Measurements from ENCODE around the gene SI.
"Not testable (repeated sequence)": the region's sequence is repeated elsewhere in the genome, so short reads cannot be mapped to it uniquely, and the experiment has no call there.

SI gene

DNA sequence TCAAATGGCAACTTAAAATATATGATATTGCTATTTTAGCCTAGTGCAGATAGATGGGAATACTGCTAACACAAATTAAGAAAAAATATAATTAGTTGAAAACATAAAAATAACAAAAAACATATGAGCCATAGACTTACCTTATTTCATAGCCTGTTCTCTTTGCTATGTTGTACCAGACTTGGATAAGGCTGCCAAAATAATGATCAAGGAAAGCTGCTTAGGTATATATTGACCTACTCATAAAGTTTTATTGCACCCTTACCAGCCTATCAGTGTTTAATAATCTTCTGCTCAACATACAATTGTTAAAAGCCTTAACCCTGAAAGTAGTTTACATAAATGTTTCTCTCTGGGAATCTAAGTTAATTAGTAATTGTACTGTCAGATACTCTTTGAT, at the start of gene SI:
Gene SI (minus strand): TSS at position 204 of the 400 bp plus-strand sequence. CDS start 2,484 bp downstream, outside the sequence.
- DNase-seq = no peak

DNA sequence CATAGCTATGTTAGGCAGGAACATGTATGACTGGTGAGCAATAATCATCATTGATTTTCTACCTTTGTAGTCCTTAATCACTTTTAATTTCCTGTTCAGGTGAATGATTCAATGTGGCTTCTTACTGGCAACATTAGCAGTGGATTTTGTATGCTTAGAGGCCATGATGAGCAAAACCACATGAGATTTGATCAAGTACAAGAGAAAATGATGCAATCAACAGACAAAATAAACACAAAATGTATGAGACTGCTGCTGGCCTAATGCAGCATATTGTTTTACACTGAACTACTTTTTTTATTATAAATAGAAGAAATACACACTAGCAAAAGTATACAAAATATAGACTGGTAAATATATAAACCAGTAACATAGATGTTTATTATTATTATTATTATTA, 47.5 kb upstream of the SI start:
- no peak for DNase-seq

DNA sequence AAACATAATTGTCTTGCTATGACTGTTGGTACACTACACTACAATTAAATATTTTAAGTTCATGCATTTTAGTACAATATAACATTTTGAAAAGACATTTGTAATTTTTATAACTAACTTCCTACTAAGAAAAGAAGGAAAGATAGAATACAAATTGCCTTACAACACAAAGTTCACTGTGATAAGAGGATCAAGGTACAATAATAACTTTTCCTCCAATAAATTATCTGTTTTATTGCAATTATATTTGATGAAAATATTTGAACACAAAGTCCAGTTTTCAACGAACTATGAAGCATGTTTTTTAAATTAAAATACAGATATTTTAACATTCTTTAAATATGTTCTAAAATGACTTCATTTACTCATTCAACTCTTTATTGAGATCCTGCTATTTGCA, 33.1 kb upstream of the SI start:
- DNase-seq = no peak

DNA sequence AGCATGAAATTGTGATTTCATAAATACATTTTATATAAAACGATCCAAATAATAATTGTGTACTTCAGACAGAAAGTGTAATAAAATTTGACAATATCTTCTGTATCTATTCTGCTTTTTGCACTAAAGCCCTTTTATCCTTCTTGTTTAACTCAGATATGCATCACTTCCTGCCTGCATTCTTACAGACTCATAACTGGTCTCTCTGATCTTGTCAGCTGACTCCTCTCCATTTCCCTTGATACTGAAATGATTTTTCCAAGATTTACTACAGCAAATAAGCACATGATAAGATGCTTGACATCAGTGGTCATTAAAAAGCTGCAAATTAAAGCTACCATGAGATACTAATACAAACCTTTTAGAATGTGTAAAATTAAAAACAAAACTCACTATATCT, 25.3 kb upstream of the SI start:
- no peak for DNase-seq

DNA sequence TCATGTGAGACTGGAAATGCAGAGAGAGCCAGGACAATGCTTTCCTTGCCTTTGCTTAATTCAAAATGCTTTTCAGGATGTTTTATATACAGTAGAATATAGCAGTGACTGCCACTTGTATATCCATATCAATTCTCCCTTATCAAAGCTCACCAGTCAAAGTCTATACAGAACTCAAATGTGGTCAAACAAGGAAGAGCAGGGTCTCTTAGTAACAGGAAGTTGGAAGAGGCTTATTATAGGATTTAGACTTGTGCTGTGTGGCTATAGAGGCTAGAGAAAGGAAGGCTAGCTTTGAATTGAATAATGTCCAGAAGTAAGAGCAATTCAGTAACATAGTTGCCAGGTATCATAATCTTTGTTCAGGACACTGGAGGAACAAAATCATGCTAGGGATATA, 4.4 kb upstream of the SI start:
- no peak for DNase-seq

DNA sequence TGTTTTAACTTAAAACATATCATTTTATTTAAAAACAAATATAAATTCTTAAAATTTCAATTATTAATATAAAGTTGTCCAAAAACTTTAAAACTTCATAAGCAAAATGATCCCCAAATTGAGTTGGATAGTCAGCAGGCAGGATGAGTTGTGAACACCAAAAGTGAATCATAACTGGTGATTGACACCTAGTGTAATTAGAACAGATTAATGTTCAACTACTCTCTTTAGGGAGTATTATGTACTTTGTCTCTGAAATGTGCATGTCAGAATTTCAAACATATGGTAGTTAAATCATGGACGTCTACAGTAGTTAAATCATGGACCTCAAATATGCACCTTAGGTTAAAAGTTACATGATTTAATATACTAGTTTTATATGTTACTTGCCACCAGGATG, 2.9 kb upstream of the SI start:
- no peak for DNase-seq

DNA sequence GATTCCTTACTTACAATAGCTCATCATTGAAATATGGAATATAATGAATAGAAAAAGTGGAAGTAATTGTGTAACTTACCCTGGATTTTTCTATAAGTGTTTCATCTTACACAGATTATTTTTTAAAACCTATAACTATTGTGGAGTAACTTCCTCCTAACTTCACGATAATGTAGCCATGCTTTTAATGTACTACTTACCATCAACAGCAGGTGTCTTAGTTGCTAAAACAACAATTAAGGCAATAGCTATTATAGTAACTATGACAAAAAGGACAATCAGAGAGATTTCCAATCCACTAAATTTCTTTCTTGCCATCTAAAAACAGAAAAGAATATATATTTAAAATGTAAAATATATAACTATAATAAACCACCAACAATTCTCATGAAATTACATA, 2.6 kb downstream of the SI start:
- no peak for DNase-seq

DNA sequence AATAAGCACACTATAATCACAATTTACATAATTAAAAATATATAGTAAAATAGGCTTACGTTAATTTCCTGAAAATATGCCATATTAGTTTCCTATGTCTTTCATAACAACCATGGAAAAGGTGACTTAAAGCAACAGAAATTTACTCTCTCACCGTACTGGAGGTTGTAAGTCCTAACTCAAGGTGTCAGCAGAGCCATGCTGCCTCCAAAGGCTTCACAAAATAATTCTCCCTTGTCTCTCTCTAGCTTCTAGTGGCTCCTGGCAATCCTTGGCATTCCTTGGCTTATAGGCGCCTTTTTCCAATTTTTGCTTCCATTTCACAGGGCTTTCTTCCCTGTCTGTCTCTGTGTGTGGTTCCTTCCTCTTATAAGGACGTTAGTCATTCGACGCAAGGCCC, 7.6 kb downstream of the SI start:
- no peak for DNase-seq

DNA sequence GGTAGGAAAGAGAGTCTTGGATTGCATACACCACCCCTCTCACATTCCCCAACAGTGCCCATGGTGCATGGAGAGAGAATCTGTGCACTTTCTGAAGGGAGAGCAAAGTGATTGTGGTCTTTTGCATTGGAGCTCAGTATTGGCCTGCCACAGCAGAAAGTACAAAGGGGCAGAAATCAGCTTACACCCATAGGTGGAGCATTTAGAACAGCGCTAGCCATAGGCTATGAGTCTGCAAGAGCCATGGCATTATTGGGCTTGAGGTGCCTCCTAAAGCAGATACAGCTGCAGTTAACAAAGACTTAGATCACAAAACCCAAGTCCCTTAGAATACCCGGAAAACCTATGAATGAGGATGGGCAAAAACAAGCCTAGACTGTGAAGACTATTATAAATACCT, 21.8 kb downstream of the SI start:
- DNase-seq = no peak

DNA sequence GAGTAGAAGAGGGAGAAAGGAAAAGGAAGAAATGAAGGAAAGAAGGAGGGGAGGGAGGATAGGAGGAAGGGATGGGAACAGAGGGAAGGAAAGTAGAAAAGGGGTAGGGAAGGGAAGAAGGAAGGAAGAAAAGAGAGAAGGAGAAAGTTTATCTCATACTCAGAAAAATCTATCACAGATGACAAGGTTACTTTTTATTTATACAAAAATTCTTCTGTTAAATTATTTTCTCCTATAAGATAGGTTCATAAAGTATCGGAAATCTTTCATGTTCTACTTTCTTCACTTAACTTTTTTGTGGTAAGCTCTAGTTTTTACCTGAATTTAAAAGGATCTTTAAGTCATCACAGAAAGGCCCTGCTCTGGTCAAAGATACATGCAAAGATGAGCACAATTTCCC, 38.1 kb downstream of the SI start:
- DNase-seq = no peak

DNA sequence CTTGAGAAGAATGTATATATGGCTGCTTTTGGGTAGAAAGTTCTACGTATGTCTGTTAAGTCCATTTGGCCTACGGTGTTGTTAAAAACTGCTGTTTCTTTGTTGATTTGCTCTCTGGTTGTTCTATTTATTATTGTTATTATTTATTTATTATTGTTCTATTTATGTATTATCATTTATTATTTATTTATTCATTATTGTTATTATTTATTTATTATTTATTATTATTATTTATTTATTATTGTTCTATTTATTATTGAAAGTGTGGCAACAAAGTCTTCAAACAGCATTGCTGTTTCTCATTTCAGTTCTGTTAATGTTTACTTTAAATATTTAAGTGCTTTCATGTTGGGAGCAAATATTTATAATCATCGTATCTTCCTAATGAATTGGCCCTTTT, 66.7 kb downstream of the SI start:
- no peak for DNase-seq

DNA sequence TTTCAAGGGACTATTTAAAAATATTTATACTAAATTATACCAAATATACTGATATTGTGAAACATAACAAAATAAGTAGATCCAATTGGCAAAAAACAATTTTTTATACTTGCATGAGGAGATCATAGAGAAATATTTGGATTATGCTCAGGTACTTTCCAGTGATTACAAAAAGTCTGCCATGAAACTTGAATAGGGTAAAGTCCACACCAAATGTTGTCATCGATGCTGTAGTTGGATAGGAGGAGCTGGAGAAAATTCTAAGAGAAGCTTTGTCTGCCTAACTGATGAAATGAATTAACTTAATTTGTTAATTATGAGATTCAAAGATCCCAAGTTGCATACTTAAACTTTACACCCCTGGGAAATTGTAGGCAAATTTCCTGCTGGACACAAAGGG, 93.3 kb downstream of the SI start:
- no peak for DNase-seq

DNA sequence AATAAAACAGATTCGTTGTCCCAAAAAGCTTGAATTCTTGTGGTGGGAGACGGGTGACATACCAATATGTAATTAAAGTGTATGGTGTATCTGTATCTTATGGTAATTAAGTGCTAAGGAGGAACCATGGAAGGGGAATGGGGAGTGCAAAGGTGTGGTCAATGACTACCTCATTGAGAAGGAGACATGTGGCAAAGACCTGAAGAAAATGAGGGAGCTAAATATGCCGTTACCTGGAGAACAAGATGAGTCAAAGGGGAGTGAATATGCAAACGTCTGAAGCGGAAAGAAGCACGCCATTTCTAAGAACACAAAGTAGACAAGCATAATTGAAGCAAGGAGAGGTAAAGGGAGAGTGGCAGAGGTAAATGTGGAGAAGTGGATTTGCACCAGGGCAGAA, 115.7 kb downstream of the SI start:
- no peak for DNase-seq

DNA sequence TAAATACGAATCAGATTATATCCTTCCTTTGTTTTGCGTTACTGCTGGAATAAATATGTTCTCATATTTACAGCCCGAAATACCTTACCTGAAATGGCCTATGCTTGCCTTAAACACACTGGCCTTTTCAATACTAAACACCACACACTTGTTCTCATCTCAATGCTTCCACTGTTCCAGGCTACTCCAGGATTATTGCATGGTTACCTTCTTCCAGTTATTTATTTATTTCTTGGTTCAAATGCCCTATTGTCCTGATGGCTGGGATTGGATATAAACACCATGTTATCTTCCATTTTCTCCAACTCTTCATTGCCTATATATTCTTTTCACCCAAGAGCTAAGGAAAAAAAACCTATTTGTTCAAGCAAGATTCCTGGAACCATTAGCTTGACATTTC, 125.3 kb downstream of the SI start:
- no peak for DNase-seq

DNA sequence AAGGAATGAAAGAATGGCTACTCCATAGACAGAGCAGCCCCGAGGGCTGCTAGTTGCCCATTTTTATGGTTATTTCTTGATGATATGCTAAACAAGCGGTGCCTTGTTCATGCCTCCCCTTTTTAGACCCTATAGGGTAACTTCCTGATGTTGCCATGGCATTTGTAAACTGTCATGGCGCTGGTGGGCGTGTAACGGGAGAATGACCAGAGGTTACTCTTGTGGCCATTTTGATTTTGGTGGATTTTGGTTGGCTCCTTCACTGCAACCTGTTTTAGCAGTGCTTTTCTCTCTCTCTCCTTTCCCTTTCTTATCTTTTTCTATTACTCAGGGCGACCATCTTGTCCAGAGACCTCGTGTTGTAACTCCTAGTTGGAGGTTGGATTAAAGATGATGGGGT, 126.9 kb downstream of the SI start:
- not testable (repeated sequence) for DNase-seq

DNA sequence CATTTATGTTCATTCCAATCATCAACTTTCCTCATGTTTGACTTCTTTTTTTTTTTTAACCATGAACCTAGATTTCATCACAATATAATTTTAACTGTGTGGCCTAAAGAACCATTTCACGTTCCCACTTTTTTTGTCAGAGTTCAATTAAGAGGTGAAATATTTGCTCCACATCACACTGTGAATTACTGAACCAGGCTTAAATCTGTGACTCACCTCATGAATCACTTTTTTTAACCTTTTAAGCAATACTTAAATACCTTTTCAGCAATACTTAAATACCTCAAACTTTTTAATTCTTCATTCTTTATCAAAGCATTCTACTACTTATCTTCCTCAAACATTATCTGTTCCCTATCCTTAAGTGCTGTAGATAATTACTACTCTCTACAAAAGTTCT, 137.6 kb downstream of the SI start:
- DNase-seq = no peak

DNA sequence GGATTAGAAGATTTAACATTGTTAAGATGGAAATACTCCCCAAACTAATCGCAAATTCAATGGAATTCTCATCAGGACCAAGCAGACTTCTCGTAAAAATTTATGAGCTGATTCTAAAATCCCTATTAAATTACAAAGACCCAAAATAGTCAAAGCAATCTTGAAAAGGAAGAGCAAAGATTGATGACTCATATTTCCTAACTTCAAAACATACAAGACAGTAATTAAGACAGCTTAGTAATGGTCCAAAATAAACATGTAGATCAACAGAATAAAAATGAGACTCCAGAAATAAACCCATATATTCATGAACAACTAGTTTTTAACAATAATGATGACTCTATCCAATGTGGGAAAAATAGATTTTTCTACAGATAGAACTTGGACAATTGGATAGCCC, 148.7 kb downstream of the SI start:
- no peak for DNase-seq
